Trophoblast cell (in vitro differentiated cells and primary cell): Measurements from ENCODE around the gene HHATL.

Source experiments
- DNase-seq, 2 donors: peaks; one replicate each; pipeline ENCODE4 v3.0.0-alpha.2; 2016
- H2AFZ ChIP-seq: 2 replicates; pipeline ENCODE4 v1.6.1; 2013; ENCODE audit warnings: low read length, moderate library complexity, mild to moderate bottlenecking; ENCODE audit not compliant: insufficient read depth, poor library complexity
- H2AK5ac ChIP-seq: 2 replicates; pipeline ENCODE4 v1.6.1; 2013; ENCODE audit warnings: mild to moderate bottlenecking, low read length
- H2BK120ac ChIP-seq: 2 replicates; pipeline ENCODE4 v1.6.1; 2013; ENCODE audit warnings: low read length, mild to moderate bottlenecking, moderate library complexity; ENCODE audit not compliant: insufficient read depth, poor library complexity
- H2BK12ac ChIP-seq: 2 replicates; pipeline ENCODE4 v1.6.1; 2013; ENCODE audit warnings: mild to moderate bottlenecking, low read length, moderate library complexity
- H2BK5ac ChIP-seq: 2 replicates; pipeline ENCODE4 v1.6.1; 2013; ENCODE audit warnings: low read length, low read depth, moderate library complexity, mild to moderate bottlenecking; ENCODE audit not compliant: poor library complexity
- H3K14ac ChIP-seq: 2 replicates; pipeline ENCODE4 v1.6.1; 2013; ENCODE audit warnings: mild to moderate bottlenecking, low read length
- H3K18ac ChIP-seq: 2 replicates; pipeline ENCODE4 v1.6.1; 2013; ENCODE audit warnings: mild to moderate bottlenecking, low read length
- H3K23ac ChIP-seq: 2 replicates; pipeline ENCODE4 v1.6.1; 2013; ENCODE audit warnings: low read length
- H3K27ac ChIP-seq: 2 replicates; pipeline ENCODE4 v1.5.1; 2013; ENCODE audit warnings: low read depth, mild to moderate bottlenecking, inconsistent platforms, low read length, moderate library complexity
- H3K27me3 ChIP-seq: 2 replicates; pipeline ENCODE4 v1.6.1; 2013; ENCODE audit warnings: inconsistent platforms, mild to moderate bottlenecking, low read length, moderate library complexity; ENCODE audit not compliant: insufficient read depth
- H3K36me3 ChIP-seq, 2 experiments: 1 replicate in 1 of 2; 2 replicates in 1 of 2; pipeline ENCODE4 v1.6.1; 2013; ENCODE audit warnings: low read length in 2 of 2, mild to moderate bottlenecking in 2 of 2, moderate library complexity in 1 of 2; ENCODE audit not compliant: insufficient read depth in 2 of 2, control insufficient read depth in 1 of 2
- H3K4ac ChIP-seq: 2 replicates; pipeline ENCODE4 v1.6.1; 2013; ENCODE audit warnings: low read depth, mild to moderate bottlenecking, low read length, moderate library complexity
- H3K4me1 ChIP-seq, 2 experiments: 1 replicate in 1 of 2; 2 replicates in 1 of 2; pipeline ENCODE4 v1.6.1; 2013; ENCODE audit warnings: low read length in 2 of 2, mild to moderate bottlenecking in 2 of 2, moderate library complexity in 1 of 2; ENCODE audit not compliant: insufficient read depth in 2 of 2, control insufficient read depth in 1 of 2
- H3K4me2 ChIP-seq: 2 replicates; pipeline ENCODE4 v1.6.1; 2013; ENCODE audit warnings: inconsistent platforms, mild to moderate bottlenecking, low read length, moderate library complexity
- H3K4me3 ChIP-seq: 2 replicates; pipeline ENCODE4 v1.5.1; 2013; ENCODE audit warnings: mild to moderate bottlenecking, low read depth, low read length, inconsistent platforms
- H3K79me1 ChIP-seq: one replicate; pipeline ENCODE4 v1.6.1; 2013; ENCODE audit warnings: low read length
- H3K79me2 ChIP-seq: 2 replicates; pipeline ENCODE4 v1.6.1; 2013; ENCODE audit warnings: low read length, mild to moderate bottlenecking; ENCODE audit not compliant: control insufficient read depth, insufficient read depth, poor library complexity
- H3K9ac ChIP-seq: 2 replicates; pipeline ENCODE4 v1.6.1; 2013; ENCODE audit warnings: mild to moderate bottlenecking, low read length
- H3K9me3 ChIP-seq: 2 replicates; pipeline ENCODE4 v1.6.1; 2013; ENCODE audit warnings: low read depth, mild to moderate bottlenecking, control low read depth, inconsistent platforms, low read length; ENCODE audit not compliant: insufficient read depth
- H4K12ac ChIP-seq: 2 replicates; pipeline ENCODE4 v1.6.1; 2013; ENCODE audit warnings: low read depth, mild to moderate bottlenecking, low read length, moderate library complexity
- H4K8ac ChIP-seq: 2 replicates; pipeline ENCODE4 v1.6.1; 2013; ENCODE audit warnings: low read depth, mild to moderate bottlenecking, low read length, moderate library complexity
- H4K91ac ChIP-seq: one replicate; pipeline ENCODE4 v1.6.1; 2013; ENCODE audit warnings: low read depth, mild to moderate bottlenecking, low read length, moderate library complexity
- WGBS: extraction: QIAGEN DNeasy Blood & Tissue Kit; methylation state at CpG from one replicate; pipeline ENCODE4 v1.1.7; 2013; ENCODE audit warnings: missing lambda C conversion rate; ENCODE audit not compliant: insufficient read length, insufficient coverage; ENCODE audit errors: extremely low coverage; 5-methylcytosine and 5-hydroxymethylcytosine counted together

Gene HHATL

DNA sequence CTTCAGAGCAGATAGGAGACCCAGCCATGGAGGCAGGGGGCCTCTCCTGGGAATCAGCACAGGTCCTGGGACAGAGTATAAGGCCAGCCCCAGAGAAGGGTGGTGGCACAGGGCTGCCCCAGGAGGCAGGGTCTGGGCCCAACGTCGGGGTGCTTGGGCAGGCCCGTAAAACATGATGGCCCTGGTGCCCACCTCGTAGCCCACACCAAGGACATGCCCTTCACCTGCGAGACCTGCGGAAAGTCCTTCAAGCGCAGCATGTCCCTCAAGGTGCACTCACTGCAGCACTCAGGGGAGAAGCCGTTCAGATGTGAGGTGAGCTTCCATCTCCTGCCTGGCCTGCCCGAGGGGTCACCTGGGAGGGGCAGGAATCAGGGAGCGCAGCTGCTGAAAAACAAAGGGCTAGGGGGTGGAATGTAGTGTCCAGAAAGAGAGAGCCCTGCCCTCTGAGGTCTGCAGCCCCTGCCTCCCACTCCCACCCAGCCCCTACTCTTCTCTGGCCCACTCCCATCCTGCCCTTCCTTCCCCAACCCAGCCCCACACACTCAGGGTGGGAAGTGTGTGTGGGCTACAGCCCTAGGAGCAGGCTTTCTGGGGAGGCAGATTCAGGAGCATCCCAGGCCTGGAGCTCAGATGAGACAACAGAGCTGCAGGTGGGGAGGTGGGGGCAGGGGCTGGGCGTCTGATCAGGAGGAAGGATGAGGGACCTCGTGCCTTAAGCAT, 39.6 kb downstream of the HHATL start:
- no peak overlapping the region for H3K18ac ChIP-seq
- H3K36me3 ChIP-seq = peaks cover 10 to 23% of the 10 kb centered on the region in 2 experiments
- H2BK5ac ChIP-seq = no peak overlapping the region
- H2AFZ ChIP-seq = no peak overlapping the region
- H2BK12ac ChIP-seq = no peak overlapping the region
- no peak overlapping the region for H3K9ac ChIP-seq
- no peak overlapping the region for H4K8ac ChIP-seq
- H2BK120ac ChIP-seq = no peak overlapping the region
- H3K4ac ChIP-seq = no peak overlapping the region
- H3K79me2 ChIP-seq = no peaks in the 10 kb centered on the region
- no peak overlapping the region for H2AK5ac ChIP-seq
- no peaks in the 10 kb centered on the region for H3K27me3 ChIP-seq
- no peak overlapping the region for H4K12ac ChIP-seq
- no peak overlapping the region for H4K91ac ChIP-seq
- H3K14ac ChIP-seq = no peak overlapping the region
- no peak overlapping the region for H3K23ac ChIP-seq
- H3K4me2 ChIP-seq = no peak overlapping the region
- no peak overlapping the region for H3K4me3 ChIP-seq
- no CpG with 5 or more reads among the region's 12 CpGs for WGBS
- no peaks in the 10 kb centered on the region for H3K79me1 ChIP-seq
- no peaks in the 10 kb centered on the region for H3K4me1 ChIP-seq
- no peak for DNase-seq
- H3K27ac ChIP-seq = no peak overlapping the region
- no peaks in the 10 kb centered on the region for H3K9me3 ChIP-seq

DNA sequence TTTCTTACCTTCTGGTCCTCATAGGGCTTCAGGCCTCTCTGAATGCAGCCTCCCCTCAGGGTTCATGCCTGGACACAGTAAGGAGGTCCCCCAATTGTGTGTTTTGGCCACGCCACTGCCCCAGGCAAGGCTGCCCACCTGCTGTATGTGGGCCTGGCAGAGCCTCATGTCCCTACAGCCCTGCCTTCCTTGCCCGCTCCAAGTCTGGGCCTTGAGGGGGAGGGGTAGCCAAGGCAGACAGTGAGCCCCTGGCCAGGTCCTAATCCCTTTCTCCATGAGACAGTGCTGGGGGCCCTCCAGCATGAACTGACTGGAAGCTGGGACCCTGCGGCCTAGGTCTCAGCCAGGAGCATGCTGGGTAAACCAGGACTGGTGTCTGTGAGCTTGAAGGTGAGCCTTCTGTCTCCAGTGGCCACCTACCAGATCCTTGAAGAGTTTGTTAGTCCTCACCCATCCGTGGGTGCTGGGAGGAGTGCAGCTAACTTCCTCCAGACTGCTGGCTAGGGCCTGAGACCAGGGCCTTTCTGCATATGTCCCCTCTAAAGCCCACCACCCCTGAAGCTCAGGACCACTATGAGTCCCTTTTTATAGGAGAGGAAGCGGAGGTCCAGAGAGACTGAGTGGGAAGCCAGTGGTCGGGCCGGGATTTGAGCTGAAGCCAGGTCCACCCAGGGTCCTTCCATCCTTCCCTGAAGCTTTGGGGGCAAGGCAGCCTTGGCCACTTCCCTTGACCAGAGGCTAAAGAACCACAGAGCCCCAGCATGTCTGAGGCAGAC, 40.4 kb downstream of the HHATL start:
- Histone ChIP-seq H4K91ac (no peak overlapping the region), H4K8ac (no peak overlapping the region), H3K14ac (no peak overlapping the region), H3K79me1 (no peaks in the 10 kb centered on the region), H3K36me3 (peaks cover 10 to 23% of the 10 kb centered on the region in 2 experiments), H3K9me3 (no peaks in the 10 kb centered on the region), H2AFZ (no peak overlapping the region), H2BK120ac (no peak overlapping the region), H3K23ac (no peak overlapping the region), H2BK5ac (no peak overlapping the region), H3K79me2 (no peaks in the 10 kb centered on the region), H3K27me3 (no peaks in the 10 kb centered on the region), H3K18ac (no peak overlapping the region), H2BK12ac (no peak overlapping the region), H3K4me3 (no peak overlapping the region), H3K4ac (no peak overlapping the region), H4K12ac (no peak overlapping the region), H3K4me1 (no peaks in the 10 kb centered on the region), H3K9ac (no peak overlapping the region), H2AK5ac (no peak overlapping the region), H3K4me2 (no peak overlapping the region), H3K27ac (no peak overlapping the region)
- WGBS = no CpG with 5 or more reads among the region's 7 CpGs
- no peak for DNase-seq

DNA sequence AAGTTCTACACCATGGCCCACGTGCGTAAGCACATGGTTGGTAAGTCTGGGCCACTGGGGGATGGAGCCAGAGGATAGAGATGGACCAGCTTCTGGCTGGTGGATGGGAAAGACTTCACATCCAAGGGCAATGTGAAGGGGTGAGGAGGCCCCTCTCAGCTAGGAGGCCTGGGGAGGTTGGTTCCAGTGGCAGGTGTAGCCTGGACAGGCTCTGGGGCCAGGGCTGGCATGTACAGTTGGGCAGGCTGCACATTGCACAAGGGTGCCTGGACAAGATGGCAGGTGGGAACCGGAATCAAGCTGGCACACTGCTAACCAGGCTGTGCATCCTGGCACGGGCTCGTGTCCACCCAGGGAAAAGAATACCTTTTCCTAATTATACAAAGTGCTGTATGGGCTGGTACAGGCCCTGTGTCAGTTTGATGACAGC, 41.0 kb downstream of the HHATL start:
- no peak overlapping the region for H3K4me2 ChIP-seq
- no peak overlapping the region for H3K18ac ChIP-seq
- H2AK5ac ChIP-seq = no peak overlapping the region
- no peak overlapping the region for H4K8ac ChIP-seq
- DNase-seq = no peak
- WGBS = no CpG with 5 or more reads among the region's 5 CpGs
- H3K9me3 ChIP-seq = no peaks in the 10 kb centered on the region
- no peak overlapping the region for H3K4me3 ChIP-seq
- H4K91ac ChIP-seq = no peak overlapping the region
- H3K14ac ChIP-seq = no peak overlapping the region
- H2AFZ ChIP-seq = no peak overlapping the region
- H3K79me1 ChIP-seq = no peaks in the 10 kb centered on the region
- no peaks in the 10 kb centered on the region for H3K79me2 ChIP-seq
- H3K27ac ChIP-seq = no peak overlapping the region
- no peaks in the 10 kb centered on the region for H3K27me3 ChIP-seq
- H2BK5ac ChIP-seq = no peak overlapping the region
- no peaks in the 10 kb centered on the region for H3K4me1 ChIP-seq
- no peak overlapping the region for H3K23ac ChIP-seq
- peaks cover 10 to 23% of the 10 kb centered on the region in 2 experiments for H3K36me3 ChIP-seq
- H4K12ac ChIP-seq = no peak overlapping the region
- H3K4ac ChIP-seq = no peak overlapping the region
- H2BK12ac ChIP-seq = no peak overlapping the region
- no peak overlapping the region for H3K9ac ChIP-seq
- no peak overlapping the region for H2BK120ac ChIP-seq

DNA sequence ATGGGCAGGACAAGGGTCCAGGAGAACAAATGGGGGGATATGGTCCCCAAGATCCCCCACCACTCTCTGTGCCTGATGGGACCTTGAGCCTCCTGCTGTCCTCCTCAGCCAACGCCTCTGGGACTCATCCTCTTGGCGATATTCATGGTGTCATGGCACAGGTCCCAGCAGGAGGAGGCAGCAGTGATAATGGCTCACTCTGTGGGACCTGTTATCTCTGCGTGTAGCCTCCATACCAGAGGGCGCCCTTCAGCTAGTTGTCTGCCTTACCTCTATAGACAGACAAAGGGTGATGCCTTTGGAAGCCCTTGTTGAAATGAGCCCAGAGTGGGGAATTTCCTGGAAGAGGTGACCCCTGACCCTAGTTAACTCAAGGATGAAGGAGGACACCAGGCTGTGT, 41.7 kb downstream of the HHATL start:
- H3K27ac ChIP-seq = no peak overlapping the region
- H3K9ac ChIP-seq = no peak overlapping the region
- H3K18ac ChIP-seq = no peak overlapping the region
- H3K79me1 ChIP-seq = no peaks in the 10 kb centered on the region
- H2AFZ ChIP-seq = no peak overlapping the region
- H2BK5ac ChIP-seq = no peak overlapping the region
- DNase-seq = no peak
- H4K12ac ChIP-seq = no peak overlapping the region
- WGBS = no CpG with 5 or more reads among the region's 4 CpGs
- no peak overlapping the region for H2AK5ac ChIP-seq
- no peak overlapping the region for H3K4ac ChIP-seq
- H3K14ac ChIP-seq = no peak overlapping the region
- no peak overlapping the region for H3K4me2 ChIP-seq
- no peaks in the 10 kb centered on the region for H3K4me1 ChIP-seq
- H3K27me3 ChIP-seq = no peaks in the 10 kb centered on the region
- H4K8ac ChIP-seq = no peak overlapping the region
- H2BK120ac ChIP-seq = no peak overlapping the region
- H4K91ac ChIP-seq = no peak overlapping the region
- H3K23ac ChIP-seq = no peak overlapping the region
- peaks cover 10 to 23% of the 10 kb centered on the region in 2 experiments for H3K36me3 ChIP-seq
- H3K4me3 ChIP-seq = no peak overlapping the region
- H3K9me3 ChIP-seq = no peaks in the 10 kb centered on the region
- no peaks in the 10 kb centered on the region for H3K79me2 ChIP-seq
- H2BK12ac ChIP-seq = no peak overlapping the region
